Mesodermal cell (in vitro differentiated cells): ENCODE results near the gene GUCY1A2.

ENCODE experiments used
- H3K27ac ChIP-seq: 2 replicates; pipeline ENCODE4 v1.7.0; 2013; ENCODE audit warnings: mild to moderate bottlenecking, low read depth, low read length, moderate library complexity; ENCODE audit not compliant: severe bottlenecking
- H3K36me3 ChIP-seq: 2 replicates; pipeline ENCODE4 v1.7.1; 2013; ENCODE audit warnings: mild to moderate bottlenecking, low read length, moderate library complexity; ENCODE audit not compliant: control insufficient read depth, insufficient read depth
- H3K4me1 ChIP-seq: one replicate; pipeline ENCODE4 v1.7.1; 2013; ENCODE audit warnings: mild to moderate bottlenecking, low read length; ENCODE audit not compliant: insufficient read depth, control insufficient read depth, poor library complexity, severe bottlenecking
- H3K4me3 ChIP-seq: 2 replicates; pipeline ENCODE4 v1.7.0; 2013; ENCODE audit warnings: low read length, control low read depth, mild to moderate bottlenecking; ENCODE audit not compliant: insufficient read depth, poor library complexity, severe bottlenecking; ENCODE audit errors: extremely low read depth
- H3K9me3 ChIP-seq: 2 replicates; pipeline ENCODE4 v1.7.1; 2013; ENCODE audit warnings: mild to moderate bottlenecking, low read length, moderate library complexity; ENCODE audit not compliant: control insufficient read depth
- WGBS, 2 experiments: methylation state at CpG; one replicate each; pipeline ENCODE4 v1.1.5; 2013; ENCODE audit warnings: missing lambda C conversion rate in 2 of 2; ENCODE audit not compliant: insufficient coverage in 2 of 2; 5-methylcytosine and 5-hydroxymethylcytosine counted together

Gene GUCY1A2

DNA sequence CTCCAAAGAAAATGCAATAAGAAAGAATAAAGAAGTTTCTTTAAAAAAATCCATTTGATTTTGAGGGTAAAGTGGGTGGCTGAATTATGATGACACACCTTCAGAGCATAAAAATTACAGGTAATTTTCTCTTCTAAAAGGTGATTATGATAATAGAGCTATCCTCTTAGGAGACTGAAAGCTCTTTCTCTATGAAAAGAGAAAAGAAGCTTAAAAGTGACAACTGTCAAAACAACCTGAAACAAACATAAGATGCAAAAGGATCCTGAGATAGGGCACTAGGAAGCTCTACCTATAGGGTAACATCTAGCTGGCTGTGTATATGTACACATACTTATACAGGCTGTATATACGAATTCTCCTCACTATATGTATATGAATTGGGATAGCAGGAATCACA lies 270.2 kb downstream of the GUCY1A2 start:
- H3K9me3 ChIP-seq: no peaks in the 10 kb centered on the region
- no peaks in the 10 kb centered on the region for H3K4me1 ChIP-seq
- no CpG with 5 or more reads among the region's 1 CpG for WGBS, 2 experiments

DNA sequence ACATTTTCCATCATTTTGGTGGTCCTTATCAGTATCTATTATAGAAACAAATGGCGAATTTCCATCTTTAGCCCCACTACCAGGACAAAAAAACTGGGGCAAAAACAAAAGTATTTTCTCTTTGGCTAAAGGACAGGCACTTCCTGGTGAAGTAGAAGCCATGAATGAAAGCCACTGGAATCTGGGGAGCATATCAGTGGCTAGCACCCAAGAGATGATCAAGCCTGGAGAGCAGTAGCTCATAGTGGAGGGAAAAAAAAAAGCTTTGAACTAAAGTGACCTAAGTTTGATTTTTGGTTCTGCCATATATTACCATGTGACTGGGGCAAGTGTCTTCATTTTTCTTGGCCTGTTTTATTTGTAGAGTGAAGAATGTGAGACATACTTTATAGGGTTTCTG lies 272.3 kb downstream of the GUCY1A2 start:
- no peaks in the 10 kb centered on the region for H3K9me3 ChIP-seq
- no peak overlapping the region for H3K27ac ChIP-seq
- H3K4me3 ChIP-seq: no peak overlapping the region
- H3K36me3 ChIP-seq: no peaks in the 10 kb centered on the region
- no peaks in the 10 kb centered on the region for H3K4me1 ChIP-seq
- no CpG with 5 or more reads among the region's 1 CpG for WGBS, 2 experiments

More for the DNA sequence above, 270.2 kb downstream of the GUCY1A2 start:
- Histone ChIP-seq H3K27ac (no peak overlapping the region), H3K36me3 (no peaks in the 10 kb centered on the region), H3K4me3 (no peak overlapping the region)

DNA sequence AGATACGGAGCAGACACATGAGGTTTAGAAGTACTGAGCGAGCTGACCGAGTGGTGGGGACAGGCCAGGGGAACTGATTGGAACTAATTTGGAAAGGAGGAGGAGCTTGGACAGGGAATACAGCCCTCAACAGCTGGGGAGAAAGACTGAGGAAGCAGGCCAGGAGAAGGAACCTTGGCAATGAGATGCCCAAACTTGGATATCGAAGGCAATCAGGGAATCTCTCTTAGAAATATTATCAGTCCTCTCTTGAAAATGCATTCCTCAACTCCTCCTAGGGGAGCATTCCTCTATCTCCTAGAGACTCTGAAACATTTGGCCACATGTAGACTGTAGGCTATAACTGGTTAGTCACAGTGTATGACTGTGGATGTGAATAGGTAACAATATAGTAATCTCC lies 284.6 kb downstream of the GUCY1A2 start:
- Histone ChIP-seq H3K4me1 (no peaks in the 10 kb centered on the region), H3K36me3 (no peaks in the 10 kb centered on the region), H3K9me3 (no peaks in the 10 kb centered on the region), H3K4me3 (no peak overlapping the region), H3K27ac (no peak overlapping the region)
- WGBS, 2 experiments: 82 to 88% methylated on average over 3 of the region's 4 CpGs

DNA sequence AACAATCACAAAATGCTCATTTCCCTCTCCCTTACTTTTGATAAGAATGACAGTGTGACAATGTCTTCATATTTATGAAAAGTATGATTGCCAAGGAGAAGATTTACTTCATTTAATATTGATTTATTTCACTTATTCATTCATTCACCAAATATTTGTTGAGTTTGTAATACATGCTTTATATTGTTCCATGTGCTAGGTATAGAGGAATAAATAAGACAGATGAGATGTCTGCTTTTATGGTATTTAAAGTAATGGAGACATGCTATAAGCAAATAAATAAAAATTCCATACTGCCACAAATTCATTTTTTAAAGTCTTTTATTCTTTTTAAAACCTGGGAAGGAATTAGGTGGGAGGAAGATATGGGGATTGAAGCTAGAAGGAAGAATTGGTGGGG lies 289.4 kb downstream of the GUCY1A2 start:
- H3K4me1 ChIP-seq: no peaks in the 10 kb centered on the region

DNA sequence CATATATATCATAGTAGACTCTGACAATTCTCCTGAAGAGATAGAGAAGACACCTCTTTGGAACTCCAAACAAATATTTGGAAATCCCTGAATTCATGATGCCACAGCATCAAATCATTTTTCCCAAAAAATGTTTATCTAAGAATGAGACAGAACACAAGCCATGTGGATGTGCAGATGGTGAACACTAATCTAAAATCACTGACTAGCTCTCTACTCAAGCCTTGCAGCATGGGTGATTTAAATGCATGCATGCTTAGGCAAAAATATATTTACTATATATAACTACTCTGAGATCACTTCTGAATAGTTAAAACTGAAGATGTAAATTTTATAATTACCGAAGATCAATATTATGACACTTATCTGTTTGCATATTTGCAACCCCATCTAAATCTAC lies 289.9 kb downstream of the GUCY1A2 start:
- Histone ChIP-seq H3K4me1 (peaks cover under 1% of the 10 kb centered on the region), H3K36me3 (no peaks in the 10 kb centered on the region)
- WGBS, 2 experiments: no CpG with 5 or more reads among the region's 1 CpG

More for the DNA sequence above, 289.4 kb downstream of the GUCY1A2 start:
- Histone ChIP-seq H3K9me3 (no peaks in the 10 kb centered on the region), H3K27ac (no peak overlapping the region), H3K36me3 (no peaks in the 10 kb centered on the region), H3K4me3 (no peak overlapping the region)

DNA sequence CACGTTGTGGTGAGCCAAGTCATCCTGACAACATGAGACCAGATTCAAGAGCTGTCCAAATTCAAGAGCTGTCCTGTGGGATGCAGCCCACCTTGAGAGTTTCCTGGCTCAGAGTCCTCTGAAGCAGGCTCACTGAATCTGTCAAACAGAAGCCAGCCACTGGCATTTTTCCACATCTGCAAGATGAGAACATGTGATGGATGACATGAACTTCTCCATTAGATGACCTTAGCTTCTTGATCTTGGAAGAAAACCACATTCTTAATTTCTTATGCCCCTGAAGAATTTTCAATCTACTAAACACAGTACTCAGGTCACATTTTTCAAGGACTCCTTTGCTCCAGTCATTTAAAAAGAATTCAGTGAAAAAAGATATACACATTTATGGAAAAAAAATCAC lies 291.0 kb downstream of the GUCY1A2 start:
- H3K4me1 ChIP-seq: peaks cover 3% of the 10 kb centered on the region
- H3K9me3 ChIP-seq: no peaks in the 10 kb centered on the region
- no peak overlapping the region for H3K27ac ChIP-seq
- no peaks in the 10 kb centered on the region for H3K36me3 ChIP-seq
- no peak overlapping the region for H3K4me3 ChIP-seq
- WGBS, 2 experiments: 70 to 87% methylated on average over 1 of the region's 1 CpG

More for the DNA sequence above, 289.9 kb downstream of the GUCY1A2 start:
- Histone ChIP-seq H3K27ac (no peak overlapping the region), H3K4me3 (no peak overlapping the region), H3K9me3 (no peaks in the 10 kb centered on the region)

DNA sequence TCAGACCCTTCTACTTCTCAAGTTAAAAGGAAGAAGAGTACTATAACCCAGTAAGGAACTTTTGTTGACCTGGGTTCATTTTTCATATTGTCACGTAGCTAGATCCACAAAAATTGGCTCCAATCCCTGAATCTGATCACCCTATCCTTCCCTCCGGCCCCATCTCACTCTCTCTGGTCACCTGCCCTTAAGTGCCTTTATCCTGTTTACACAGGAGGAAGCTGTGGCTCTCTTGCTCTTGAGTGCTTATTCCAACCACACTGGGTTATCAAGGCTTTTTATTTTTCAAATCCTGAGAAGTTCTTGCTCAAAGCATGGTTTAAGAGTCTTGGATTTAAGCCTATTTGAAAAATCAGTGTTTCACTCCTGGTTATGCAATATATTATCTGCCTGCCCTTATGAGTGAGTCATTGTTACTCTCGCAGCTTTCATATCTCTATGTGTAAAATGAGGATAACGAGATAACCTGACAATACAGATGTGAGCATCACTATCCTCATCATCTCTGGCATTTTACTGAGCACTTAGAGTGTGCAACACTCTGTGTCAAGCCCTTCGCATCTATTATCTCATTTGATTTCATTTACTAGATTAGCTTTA lies 293.9 kb downstream of the GUCY1A2 start:
- peaks cover 3% of the 10 kb centered on the region for H3K4me1 ChIP-seq
- H3K9me3 ChIP-seq: no peaks in the 10 kb centered on the region
- H3K36me3 ChIP-seq: no peaks in the 10 kb centered on the region
- no peak overlapping the region for H3K4me3 ChIP-seq
- WGBS, 2 experiments: 92% methylated on average over 3 to 4 of the region's 5 CpGs
- H3K27ac ChIP-seq: no peak overlapping the region

DNA sequence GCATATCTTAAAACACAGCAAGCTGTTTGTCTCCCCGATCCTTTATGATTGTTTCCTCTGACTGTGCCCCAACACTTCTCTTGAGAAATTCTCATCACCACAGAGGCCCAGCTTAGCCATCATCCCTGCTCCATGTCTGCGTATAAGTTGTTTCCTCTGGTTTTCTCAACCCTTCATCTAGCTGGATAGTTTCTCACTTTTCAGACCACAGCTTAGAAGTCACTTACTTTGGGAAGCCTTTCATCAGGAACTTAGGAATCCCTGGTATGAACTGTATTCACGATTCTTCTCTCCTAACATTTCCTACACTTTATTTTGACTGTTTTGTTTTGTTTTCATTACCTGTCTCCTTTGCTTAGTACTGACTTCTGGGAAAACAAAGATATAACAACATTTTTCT lies 295.2 kb downstream of the GUCY1A2 start:
- H3K36me3 ChIP-seq: no peaks in the 10 kb centered on the region
- no peaks in the 10 kb centered on the region for H3K9me3 ChIP-seq
- no peak overlapping the region for H3K4me3 ChIP-seq
- WGBS, 2 experiments: 84 to 89% methylated on average over 2 to 3 of the region's 3 CpGs
- H3K27ac ChIP-seq: no peak overlapping the region
- H3K4me1 ChIP-seq: peaks cover 3% of the 10 kb centered on the region

DNA sequence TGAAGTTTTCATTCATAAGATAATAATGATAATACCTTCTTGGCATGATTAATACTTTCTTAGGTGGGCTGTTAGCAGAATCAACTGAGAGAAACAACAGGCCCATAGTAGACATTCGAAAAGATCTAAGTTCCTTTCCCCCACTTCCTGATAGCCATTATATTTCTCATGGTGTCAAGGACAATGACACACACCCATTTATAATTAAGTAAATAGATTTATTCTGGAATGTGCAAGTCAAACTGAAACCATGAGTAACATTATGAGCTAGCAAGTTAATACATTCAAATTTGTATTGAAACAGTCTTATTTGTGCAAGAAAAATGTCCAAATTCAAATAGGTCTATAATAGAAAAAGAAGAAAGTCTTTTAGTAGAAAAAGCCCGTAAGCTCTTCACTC lies 301.1 kb downstream of the GUCY1A2 start:
- Histone ChIP-seq H3K36me3 (no peaks in the 10 kb centered on the region), H3K27ac (no peak overlapping the region), H3K4me1 (peaks cover 2% of the 10 kb centered on the region), H3K4me3 (no peak overlapping the region), H3K9me3 (no peaks in the 10 kb centered on the region)
- WGBS, 2 experiments: 83 to 100% methylated on average over 1 of the region's 2 CpGs

DNA sequence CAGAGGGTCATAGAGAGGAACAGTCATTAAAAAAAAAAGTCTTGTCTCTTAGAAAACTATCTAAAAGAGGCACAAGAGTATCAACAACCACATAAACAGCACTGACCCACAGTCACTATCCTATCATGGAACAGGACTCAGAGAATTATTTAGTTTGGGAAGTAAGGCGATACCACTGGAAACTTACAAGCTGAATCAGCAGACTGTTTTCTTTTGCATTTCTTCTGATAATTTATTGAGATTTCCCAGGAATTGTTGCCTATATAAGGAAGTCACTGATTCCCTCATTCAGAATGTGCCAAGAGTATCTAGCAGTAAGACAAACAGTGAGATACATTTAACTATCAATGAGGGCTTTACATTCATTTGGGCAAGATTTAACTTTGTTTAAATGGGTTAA lies 304.1 kb downstream of the GUCY1A2 start:
- H3K4me1 ChIP-seq: peaks cover 2% of the 10 kb centered on the region
- no peak overlapping the region for H3K27ac ChIP-seq
- no peak overlapping the region for H3K4me3 ChIP-seq
- no peaks in the 10 kb centered on the region for H3K36me3 ChIP-seq
- no peaks in the 10 kb centered on the region for H3K9me3 ChIP-seq
- WGBS, 2 experiments: no CpG with 5 or more reads among the region's 1 CpG

DNA sequence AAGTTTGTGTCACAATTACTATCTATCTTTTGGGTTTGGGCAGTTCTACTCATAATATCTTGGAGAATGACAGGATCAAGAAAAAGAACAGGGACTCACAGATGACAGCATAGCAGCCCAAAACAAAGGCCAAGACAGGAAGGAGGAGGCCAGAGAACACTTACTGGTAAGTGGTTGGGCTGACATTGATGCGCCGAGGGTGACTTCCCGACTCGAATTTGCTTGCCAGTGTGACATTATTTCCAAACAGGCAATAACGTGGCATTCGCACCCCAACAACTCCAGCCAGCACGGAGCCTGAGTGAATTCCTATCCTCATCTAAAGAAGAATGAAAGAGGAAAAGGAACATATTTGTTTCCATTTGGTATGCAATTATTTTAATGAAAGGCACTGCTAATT lies 309.9 kb downstream of the GUCY1A2 start:
- Histone ChIP-seq H3K9me3 (no peaks in the 10 kb centered on the region), H3K4me1 (no peaks in the 10 kb centered on the region), H3K27ac (no peak overlapping the region), H3K4me3 (no peak overlapping the region), H3K36me3 (no peaks in the 10 kb centered on the region)
- 64% methylated on average over 2 of the region's 7 CpGs; no CpG with 5 or more reads in 1 of the 2 experiments for WGBS, 2 experiments
